DND-41 (cell line): ENCODE measurements around the gene HMGN3.

Experiments
- EZH2 ChIP-seq: IDR thresholded peaks from 3 replicates; pipeline ENCODE4 v1.6.1; 2012; ENCODE audit warnings: borderline replicate concordance, low read depth, mild to moderate bottlenecking, moderate library complexity, low read length, inconsistent platforms; ENCODE audit not compliant: severe bottlenecking
- TF ChIP-seq, protein P1 (sequence below): IDR thresholded peaks from 2 replicates; pipeline ENCODE4 v1.5.1; 2012; ENCODE audit warnings: borderline replicate concordance, low read length, moderate library complexity, mild to moderate bottlenecking; ENCODE audit not compliant: poor library complexity, severe bottlenecking; ENCODE audit errors: extremely low read depth

DNA sequence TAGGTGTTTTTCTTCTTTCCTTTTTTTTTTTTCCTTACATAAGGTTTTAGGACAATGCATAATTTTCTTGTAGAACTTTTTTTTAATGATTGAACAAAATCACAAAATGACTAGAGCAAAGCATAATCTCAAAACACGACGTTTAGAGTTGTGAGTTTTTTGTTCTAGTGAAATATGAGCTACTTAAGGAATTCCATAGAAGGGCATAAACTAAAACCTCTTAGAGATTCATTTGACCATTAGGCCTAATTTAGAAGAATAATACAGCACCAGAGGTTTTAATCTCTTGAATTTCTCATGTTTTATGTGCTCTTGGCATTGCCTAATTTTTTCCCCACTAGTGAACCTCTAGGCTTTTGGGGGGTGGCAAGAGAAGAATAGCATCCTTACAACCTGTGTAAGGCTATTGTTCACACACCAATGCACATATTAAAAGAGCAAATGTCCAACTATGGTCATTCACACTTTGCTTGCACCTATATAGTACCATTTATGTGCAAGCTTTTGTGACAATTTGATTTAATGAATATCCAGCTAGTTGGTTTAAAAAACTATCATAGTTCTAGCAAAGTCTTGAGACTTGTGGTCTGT lies 44.6 kb downstream of the HMGN3 start:
- TF ChIP-seq, protein P1, sequence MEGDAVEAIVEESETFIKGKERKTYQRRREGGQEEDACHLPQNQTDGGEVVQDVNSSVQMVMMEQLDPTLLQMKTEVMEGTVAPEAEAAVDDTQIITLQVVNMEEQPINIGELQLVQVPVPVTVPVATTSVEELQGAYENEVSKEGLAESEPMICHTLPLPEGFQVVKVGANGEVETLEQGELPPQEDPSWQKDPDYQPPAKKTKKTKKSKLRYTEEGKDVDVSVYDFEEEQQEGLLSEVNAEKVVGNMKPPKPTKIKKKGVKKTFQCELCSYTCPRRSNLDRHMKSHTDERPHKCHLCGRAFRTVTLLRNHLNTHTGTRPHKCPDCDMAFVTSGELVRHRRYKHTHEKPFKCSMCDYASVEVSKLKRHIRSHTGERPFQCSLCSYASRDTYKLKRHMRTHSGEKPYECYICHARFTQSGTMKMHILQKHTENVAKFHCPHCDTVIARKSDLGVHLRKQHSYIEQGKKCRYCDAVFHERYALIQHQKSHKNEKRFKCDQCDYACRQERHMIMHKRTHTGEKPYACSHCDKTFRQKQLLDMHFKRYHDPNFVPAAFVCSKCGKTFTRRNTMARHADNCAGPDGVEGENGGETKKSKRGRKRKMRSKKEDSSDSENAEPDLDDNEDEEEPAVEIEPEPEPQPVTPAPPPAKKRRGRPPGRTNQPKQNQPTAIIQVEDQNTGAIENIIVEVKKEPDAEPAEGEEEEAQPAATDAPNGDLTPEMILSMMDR, result no peak
- no peak for TF ChIP-seq EZH2
